ENCODE results near the gene ADAP1. TPM values are rescaled to one million over a fixed set of nuclear protein-coding genes. Genes with fewer than 3 reads are reported as not detected.

Gene ADAP1
- total and polyA plus RNA-seq, 2 of the 8 experiments (the other 6 are each of a cell fraction or from before 2014, with no cell fraction given), result 5.8 to 6.1 TPM

GRCh38 chr7:972110-972509 lies 17.6 kb upstream of the ADAP1 start:
- Histone ChIP-seq H3K18ac (ENCODE audit: extremely low read depth, low read length) (no peak overlapping the region), H3K14ac (ENCODE audit: insufficient read length) (no peak overlapping the region), H3K27ac (ENCODE audit: low read depth, low read length) (no peak overlapping the region), H2AFZ (ENCODE audit: low read length) (no peak overlapping the region), H4K91ac (replicated peaks; ENCODE audit: insufficient read length, low read length) (no peak overlapping the region), H3K36me3 (ENCODE audit: control insufficient read depth in 2 of 4, insufficient read depth in 4 of 4, low read length in 3 of 4) (peaks cover 7 to 42% (median 21%) of the 10 kb centered on the region in 4 experiments), H3K79me1 (ENCODE audit: low read depth, low read length) (peaks cover 5% of the 10 kb centered on the region), H3K4me3 (ENCODE audit: extremely low read depth in 1 of 4, insufficient read depth in 2 of 4, low read depth in 3 of 4, low read length in 4 of 4) (no peak overlapping the region), H3K56ac (replicated peaks; ENCODE audit: insufficient read length, low read depth, low read length) (no peak overlapping the region), H2BK12ac (ENCODE audit: low read depth, low read length) (no peak overlapping the region), H3K27me3 (replicated peaks in 1 of 4; ENCODE audit: control insufficient read depth in 3 of 4, extremely low read depth in 1 of 4, insufficient read depth in 3 of 4, low read length in 3 of 4) (no peaks in the 10 kb centered on the region), H2BK5ac (ENCODE audit: low read depth, low read length) (no peak overlapping the region), H3K79me2 (ENCODE audit: control insufficient read depth in 1 of 2, insufficient read depth in 2 of 2, low read length in 2 of 2) (peaks cover 4 to 25% of the 10 kb centered on the region in 2 experiments; a peak in 3 of 4 replicates), H3K23ac (ENCODE audit: insufficient read length) (no peak overlapping the region), H2BK15ac (ENCODE audit: low read length) (no peak overlapping the region), H3K9ac (replicated peaks in 1 of 4; ENCODE audit: extremely low read depth in 1 of 4, low read depth in 3 of 4, low read length in 3 of 4) (no peak overlapping the region), H3K4me2 (ENCODE audit: insufficient read depth in 1 of 2, low read depth in 2 of 2, low read length in 2 of 2) (no peak overlapping the region), H4K8ac (ENCODE audit: extremely low read depth, insufficient read depth, low read length) (no peak overlapping the region), H3K4me1 (replicated peaks in 1 of 4; ENCODE audit: control insufficient read depth in 3 of 4, insufficient read depth in 4 of 4, low read length in 3 of 4) (peaks cover 0 to 2% (median under 1%) of the 10 kb centered on the region in 4 experiments; a peak in 2 of 7 replicates), H3K9me3 (ENCODE audit: insufficient read depth in 2 of 2, low read depth in 1 of 2, low read length in 1 of 2) (no peaks in the 10 kb centered on the region), H3K23me2 (ENCODE audit: low read depth, low read length) (peaks cover 3% of the 10 kb centered on the region; the same call in 1 of the 2 replicates), H3K4ac (replicated peaks; ENCODE audit: insufficient read length, low read depth, low read length) (no peak overlapping the region), H2AK5ac (ENCODE audit: low read depth, low read length) (no peak overlapping the region; the same call in 1 of the 2 replicates), H4K5ac (ENCODE audit: insufficient read length, low read depth, low read length) (no peak overlapping the region), H4K20me1 (replicated peaks in 1 of 2; ENCODE audit: control insufficient read depth in 1 of 2, insufficient read depth in 2 of 2, low read length in 2 of 2) (peaks cover 2 to 22% of the 10 kb centered on the region in 2 experiments), H2BK20ac (ENCODE audit: low read length) (no peak overlapping the region), H2BK120ac (replicated peaks; ENCODE audit: low read depth, low read length) (no peak overlapping the region)
- ChIA-PET CTCF (ENCODE audit: partially characterized antibody) (interaction anchor here (0.8 to 2.8 kb wide), 12 partner anchors 8 to 397 kb away, joined by 3 to 12 read pairs (median 4); no protein-coding TSS in a partner anchor), POLR2A (ENCODE audit: partially characterized antibody) (interaction anchor here (1.0 to 1.5 kb wide), 5 partner anchors 9 to 40 kb away, joined by 3 to 6 read pairs (median 3); no protein-coding TSS in a partner anchor)
- DNase-seq (ENCODE audit: low read depth in 1 of 2, low spot score in 2 of 2) (no peak), FAIRE-seq (no peak)
- 89% methylated on average over 12 of the region's 12 CpGs; no CpG with 5 or more reads in 1 of the 2 experiments for WGBS, 2 experiments (ENCODE audit: extremely low coverage in 1 of 2, insufficient coverage in 1 of 2, insufficient read length in 1 of 2, insufficient replicate concordance in 2 of 2, low coverage in 1 of 2, low lambda C conversion rate in 2 of 2, missing lambda C conversion rate in 1 of 2)
- TF ChIP-seq TCF12 (IDR thresholded peaks at IDR 0.05; ENCODE audit: low read depth, low read length) (no peak), TEAD4 (IDR thresholded peaks at IDR 0.05; ENCODE audit: low read depth, low read length) (no peak), ATF3 (IDR thresholded peaks at IDR 0.05; ENCODE audit: insufficient read depth, low read depth, low read length) (no peak), USF2 (IDR thresholded peaks at IDR 0.05; ENCODE audit: low read length) (no peak), BCL11A (IDR thresholded peaks at IDR 0.05; ENCODE audit: low read depth in 2 of 2, low read length in 2 of 2) (no peak), ATF2 (IDR thresholded peaks at IDR 0.05; ENCODE audit: low read length) (no peak), KDM4A (IDR thresholded peaks at IDR 0.05; ENCODE audit: low read depth, low read length, severe bottlenecking) (no peak), HDAC2 (IDR thresholded peaks at IDR 0.05; ENCODE audit: borderline replicate concordance in 1 of 2, low read depth in 2 of 2, low read length in 2 of 2) (no peak), SAP30 (IDR thresholded peaks at IDR 0.05; ENCODE audit: insufficient read depth, insufficient replicate concordance, low read length) (no peak)
